WTC11 (cell line): Measurements from ENCODE around the gene SLC9A7. TPM values are rescaled to one million over a fixed set of nuclear protein-coding genes. Genes with fewer than 3 reads are reported as not detected.

Experiments
- ATAC-seq: fragments of 200-7000 bp; cut with Tn5 transposase; 2 replicates; pipeline ENCODE4 v1.10.0; 2021; ENCODE audit warnings: mild to moderate bottlenecking, moderate library complexity
- Bru-seq: library from RNA; stranded (reverse); fragments of 400-500 nt; gene quantifications from one replicate; lab custom pipeline; 2021; lab: Mats Ljungman, UMichigan
- CTCF ChIA-PET: fragments of 300-600 bp; sonication (Branson Sonifier 250); formaldehyde crosslinking; loops from one replicate; lab custom pipeline; 2021; ENCODE audit warnings: antibody characterized with exemption; lab: Charles Lee
- POLR2A ChIA-PET: fragments of 350-600 bp; sonication (Branson Sonifier 250); formaldehyde crosslinking; loops from one replicate; lab custom pipeline; 2021; ENCODE audit warnings: antibody characterized with exemption; lab: Charles Lee
- DNase-seq: peaks from one replicate; pipeline ENCODE4 v3.0.0; 2021; ENCODE audit warnings: low spot score
- H3K27ac Mint-ChIP-seq: 2 replicates; pipeline ENCODE4 v1.8.0; 2021; ENCODE audit warnings: mixed read lengths
- H3K27me3 Mint-ChIP-seq: 2 replicates; pipeline ENCODE4 v1.8.0; 2021; ENCODE audit warnings: low read depth, mild to moderate bottlenecking, moderate library complexity, mixed read lengths
- H3K36me3 Mint-ChIP-seq: 2 replicates; pipeline ENCODE4 v1.8.0; 2021; ENCODE audit warnings: mixed read lengths
- H3K4me1 Mint-ChIP-seq: 2 replicates; pipeline ENCODE4 v1.8.0; 2022; ENCODE audit warnings: mixed read lengths
- H3K4me3 Mint-ChIP-seq: 2 replicates; pipeline ENCODE4 v1.8.0; 2021; ENCODE audit warnings: mild to moderate bottlenecking, moderate library complexity, mixed read lengths
- H3K9me3 Mint-ChIP-seq: 2 replicates; pipeline ENCODE4 v1.8.0; 2021; ENCODE audit warnings: mixed read lengths
- ARID4B ChIP-seq: sonication (generic); formaldehyde crosslinking; IDR thresholded peaks from 2 replicates; pipeline ENCODE4 v1.8.0; 2023; ENCODE audit warnings: missing genetic modification reagents, mild to moderate bottlenecking, borderline replicate concordance
- ATF1 ChIP-seq: sonication (generic); formaldehyde crosslinking; IDR thresholded peaks from 2 replicates; pipeline ENCODE4 v1.8.1; 2023; ENCODE audit warnings: mild to moderate bottlenecking, moderate library complexity, missing genetic modification reagents
- CREM ChIP-seq: sonication (generic); formaldehyde crosslinking; IDR thresholded peaks from 2 replicates; pipeline ENCODE4 v1.8.1; 2022; ENCODE audit warnings: mild to moderate bottlenecking, missing genetic modification reagents, moderate library complexity
- CTCF ChIP-seq: fragments of 200-600 bp; IDR thresholded peaks from 2 replicates; pipeline ENCODE4 v1.8.0; 2022; ENCODE audit warnings: antibody characterized with exemption
- E2F1 ChIP-seq: sonication (generic); formaldehyde crosslinking; IDR thresholded peaks from 2 replicates; pipeline ENCODE4 v1.8.0; 2022; ENCODE audit warnings: mild to moderate bottlenecking, missing genetic modification reagents
- ERG ChIP-seq: fragments of 250-450 bp; sonication (Bioruptor Pico); IDR thresholded peaks from 2 replicates; pipeline ENCODE4 v1.8.0; 2021; ENCODE audit warnings: mild to moderate bottlenecking
- FOXK1 ChIP-seq: sonication (generic); formaldehyde crosslinking; IDR thresholded peaks from 2 replicates; pipeline ENCODE4 v1.8.0; 2022; ENCODE audit warnings: mild to moderate bottlenecking, moderate library complexity, missing genetic modification reagents
- GABPB1 ChIP-seq: sonication (generic); formaldehyde crosslinking; IDR thresholded peaks from 2 replicates; pipeline ENCODE4 v1.8.1; 2023; ENCODE audit warnings: mild to moderate bottlenecking, missing genetic modification reagents
- HMGXB4 ChIP-seq: sonication (generic); formaldehyde crosslinking; IDR thresholded peaks from 2 replicates; pipeline ENCODE4 v1.8.1; 2023; ENCODE audit warnings: mild to moderate bottlenecking, moderate library complexity, missing genetic modification reagents
- OVOL2 ChIP-seq: fragments of 250-450 bp; sonication (Bioruptor Pico); IDR thresholded peaks from 2 replicates; pipeline ENCODE4 v1.9.0; 2021; ENCODE audit warnings: mild to moderate bottlenecking, borderline replicate concordance
- RORB ChIP-seq: fragments of 250-450 bp; sonication (Bioruptor Pico); IDR thresholded peaks from 2 replicates; pipeline ENCODE4 v1.9.0; 2021; ENCODE audit warnings: mild to moderate bottlenecking
- SP1 ChIP-seq: sonication (generic); formaldehyde crosslinking; conservative IDR thresholded peaks from 2 replicates; pipeline ENCODE4 v1.8.1; 2022; ENCODE audit warnings: missing genetic modification reagents
- ZNF423 ChIP-seq: fragments of 250-450 bp; sonication (Bioruptor Pico); IDR thresholded peaks from 2 replicates; pipeline ENCODE4 v2.1.2; 2022; ENCODE audit warnings: mild to moderate bottlenecking, moderate library complexity
- long read RNA-seq, 3 experiments: library from RNA in 1 of 3; library from capped mRNA in 1 of 3; library from polyadenylated mRNA in 1 of 3; unstranded in 2 of 3; stranded (forward) in 1 of 3; transcript quantifications; one replicate each; pipeline ENCODE4 v2.0.0, GENCODE V29; 2021
- total RNA-seq: library from RNA; stranded (reverse); gene quantifications from 3 replicates; pipeline ENCODE4 v1.2.3, GENCODE V29; 2021
- TF ChIP-seq, protein P1 (sequence below): sonication (generic); formaldehyde crosslinking; IDR thresholded peaks from 2 replicates; pipeline ENCODE4 v1.8.0; 2022; ENCODE audit warnings: mild to moderate bottlenecking, missing genetic modification reagents

SLC9A7 gene
- total RNA-seq (16.2 to 18.4 TPM (median 18.0 TPM) in 3 replicates), Bru-seq, nascent RNA (percentile 67 among the genes with signal in this experiment)
- long read RNA-seq, experiment 1, full-length matches to known transcripts, result 12 of 45 reads
- long read RNA-seq, experiment 1, partial matches to known transcripts, result 8 of 45 reads
- long read RNA-seq, experiment 1, other reads (novel, unspliced or antisense), result 25 of 45 reads
- long read RNA-seq, experiment 2, full-length matches to known transcripts, result 1 of 15 reads
- long read RNA-seq, experiment 2, partial matches to known transcripts, result 0 of 15 reads
- long read RNA-seq, experiment 2, other reads (novel, unspliced or antisense), result 14 of 15 reads
- long read RNA-seq, experiment 3, result 0 reads

DNA sequence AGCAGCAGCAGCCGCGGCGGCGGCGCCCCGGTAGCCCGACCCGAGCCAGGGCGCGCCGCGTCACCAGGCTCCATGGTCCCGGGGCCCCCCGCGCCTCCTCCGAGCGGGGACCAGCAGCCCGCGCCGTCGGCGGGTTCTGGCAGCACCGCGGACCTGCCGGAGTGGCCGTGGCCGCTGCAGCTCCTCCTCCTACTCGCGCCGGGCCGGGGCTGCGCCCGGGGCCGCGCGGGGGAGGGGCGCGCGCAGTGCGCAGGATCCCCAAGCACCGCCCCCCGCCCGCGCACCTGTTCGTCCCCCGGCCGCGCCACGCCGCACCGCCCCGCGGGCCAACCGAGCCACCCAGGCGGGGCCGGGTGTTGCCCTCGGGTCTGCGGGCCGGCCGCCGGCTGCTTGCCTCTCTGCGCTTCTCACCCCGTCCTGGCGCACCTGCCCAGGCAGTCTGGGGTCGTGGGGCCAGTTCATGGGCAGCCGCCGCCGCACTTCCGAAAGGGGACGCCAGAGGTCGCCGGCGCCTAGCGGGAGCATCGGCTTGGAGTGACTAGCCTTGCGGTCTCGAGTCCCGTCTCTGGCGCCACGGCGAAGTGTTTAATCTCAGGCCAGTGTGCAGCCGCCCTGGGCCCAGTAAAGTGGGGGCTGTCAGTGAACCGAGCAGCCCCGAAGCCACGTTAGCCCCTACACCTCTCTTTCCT lies at the start of gene SLC9A7:
TSS of gene SLC9A7 (minus strand) at position 163 of the 689 bp plus-strand sequence. CDS start at position 74, 89 bp downstream.
- CTCF ChIA-PET, result interaction anchor here (0.6 to 1.8 kb wide), 5 partner anchors 21 to 40 kb away, joined by 5 to 19 read pairs (median 6); no protein-coding TSS in a partner anchor

More for the DNA sequence above, at the start of gene SLC9A7:
- POLR2A ChIA-PET, result no interaction called here
- no peaks in the 10 kb centered on the region for H3K27me3 Mint-ChIP-seq
- peak within 1 kb of the TSS; percentile 94 for H3K4me3 Mint-ChIP-seq
- H3K27ac Mint-ChIP-seq, result peak within 1 kb of the TSS; percentile 89
- H3K4me1 Mint-ChIP-seq, result peaks cover 38% of the 10 kb centered on the region
- H3K9me3 Mint-ChIP-seq, result peaks cover 10% of the 10 kb centered on the region
- 0 out of 2 replicates have a peak, but pooled peaks cover 5% of the 10 kb centered on the region for H3K36me3 Mint-ChIP-seq
- DNase-seq (peak; percentile 84), ATAC-seq (peak; percentile 83)
- TF ChIP-seq HMGXB4, result peak; percentile 43
- TF ChIP-seq GABPB1 (CRISPR knock-in tag), result no peak
- TF ChIP-seq, protein P1, sequence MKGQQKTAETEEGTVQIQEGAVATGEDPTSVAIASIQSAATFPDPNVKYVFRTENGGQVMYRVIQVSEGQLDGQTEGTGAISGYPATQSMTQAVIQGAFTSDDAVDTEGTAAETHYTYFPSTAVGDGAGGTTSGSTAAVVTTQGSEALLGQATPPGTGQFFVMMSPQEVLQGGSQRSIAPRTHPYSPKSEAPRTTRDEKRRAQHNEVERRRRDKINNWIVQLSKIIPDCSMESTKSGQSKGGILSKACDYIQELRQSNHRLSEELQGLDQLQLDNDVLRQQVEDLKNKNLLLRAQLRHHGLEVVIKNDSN, result no peak
- TF ChIP-seq ERG, result no peak
- TF ChIP-seq RORB (CRISPR knock-in tag), result no peak
- TF ChIP-seq FOXK1 (CRISPR knock-in tag), result no peak
- no peak for TF ChIP-seq E2F1 (CRISPR knock-in tag)
- TF ChIP-seq CTCF, result peak; percentile 77
- TF ChIP-seq CREM, result no peak
- TF ChIP-seq SP1 (CRISPR knock-in tag), result peak; percentile 34; the same call in 1 of the 2 replicates
- TF ChIP-seq ARID4B (CRISPR knock-in tag), result no peak
- no peak for TF ChIP-seq ZNF423
- TF ChIP-seq OVOL2 (CRISPR knock-in tag), result no peak
- TF ChIP-seq ATF1 (CRISPR knock-in tag), result no peak
